Measurements from ENCODE around the gene RNASEH2B.

RNASEH2B gene

GRCh38 chr13:50940509-50940908 lies 30.9 kb downstream of the RNASEH2B start:
- DNase-seq (ENCODE audit: low read depth): no peak

- DNase-seq (ENCODE audit: low read depth): no peak
Measured at GRCh38 chr13:50941146-50941545, 31.6 kb downstream of the RNASEH2B start.

- no peak for DNase-seq (ENCODE audit: low read depth)
Measured at GRCh38 chr13:50942630-50943311, 33.2 kb downstream of the RNASEH2B start.

- DNase-seq (ENCODE audit: low read depth): no peak
Measured at GRCh38 chr13:50945669-50946068, 36.1 kb downstream of the RNASEH2B start.

- no peak for DNase-seq (ENCODE audit: low read depth)
Measured at GRCh38 chr13:50948601-50949000, 39.0 kb downstream of the RNASEH2B start.

GRCh38 chr13:50950849-50951248 lies 41.3 kb downstream of the RNASEH2B start:
- DNase-seq (ENCODE audit: low read depth): no peak

- DNase-seq (ENCODE audit: low read depth): no peak
Measured at GRCh38 chr13:50951366-50951765, 41.8 kb downstream of the RNASEH2B start.

- DNase-seq (ENCODE audit: low read depth): no peak
Measured at GRCh38 chr13:50955241-50955640, 45.6 kb downstream of the RNASEH2B start.

- no peak for DNase-seq (ENCODE audit: low read depth)
Measured at GRCh38 chr13:50955798-50956197, 46.2 kb downstream of the RNASEH2B start.

GRCh38 chr13:50957620-50958019 lies 48.0 kb downstream of the RNASEH2B start:
- DNase-seq (ENCODE audit: low read depth): no peak

- DNase-seq (ENCODE audit: low read depth): no peak
Measured at GRCh38 chr13:50969691-50970090, 60.1 kb downstream of the RNASEH2B start.

- DNase-seq (ENCODE audit: low read depth): no peak
Measured at GRCh38 chr13:50970956-50971355, 61.4 kb downstream of the RNASEH2B start.

GRCh38 chr13:50974268-50974667 lies 64.7 kb downstream of the RNASEH2B start:
- no peak for DNase-seq (ENCODE audit: low read depth)

- no peak for DNase-seq (ENCODE audit: low read depth)
Measured at GRCh38 chr13:50979187-50979586, 69.6 kb downstream of the RNASEH2B start.

- DNase-seq (ENCODE audit: low read depth): no peak
Measured at GRCh38 chr13:50981686-50982085, 72.1 kb downstream of the RNASEH2B start.

GRCh38 chr13:50989476-50989875 lies 79.9 kb downstream of the RNASEH2B start:
- DNase-seq (ENCODE audit: low read depth): no peak

GRCh38 chr13:50990065-50990817 lies 80.7 kb downstream of the RNASEH2B start:
- no peak for DNase-seq (ENCODE audit: low read depth)

- no peak for DNase-seq (ENCODE audit: low read depth)
Measured at GRCh38 chr13:50990818-50991506, 81.4 kb downstream of the RNASEH2B start.

GRCh38 chr13:50991579-50992521 lies 82.3 kb downstream of the RNASEH2B start:
- no peak for DNase-seq (ENCODE audit: low read depth)

GRCh38 chr13:50993371-50993770 lies 83.8 kb downstream of the RNASEH2B start:
- no peak for DNase-seq (ENCODE audit: low read depth)

- DNase-seq (ENCODE audit: low read depth): no peak
Measured at GRCh38 chr13:50993934-50994333, 84.3 kb downstream of the RNASEH2B start.

- DNase-seq (ENCODE audit: low read depth): no peak
Measured at GRCh38 chr13:50994651-50995050, 85.1 kb downstream of the RNASEH2B start.

All from activated T-cell treated with anti-CD3 and anti-CD28 coated beads for 1 hour (primary cell).